Sigmoid colon (tissue), 4 donors: ENCODE measurements around the gene NAGLU.

ENCODE experiments used
- CTCF ChIP-seq, 4 experiments: fragments of 450-650 bp in 3 of 4; fragments of 200-600 bp in 1 of 4; IDR thresholded peaks; one replicate each; pipeline ENCODE4 v1.5.1; 2016 to 2019; ENCODE audit warnings: antibody characterized with exemption in 4 of 4, mild to moderate bottlenecking in 3 of 4, moderate library complexity in 2 of 4
- EP300 ChIP-seq, 4 donors: sonication (generic); formaldehyde crosslinking; IDR thresholded peaks; one replicate each; pipeline ENCODE4 v1.6.1; 2017; ENCODE audit warnings: antibody characterized with exemption in 4 of 4
- POLR2A ChIP-seq, 2 donors: fragments of 450-650 bp; IDR thresholded peaks; one replicate each; pipeline ENCODE4 v1.6.1; 2016; ENCODE audit warnings: antibody characterized with exemption in 2 of 2, mild to moderate bottlenecking in 2 of 2, moderate library complexity in 2 of 2
- POLR2AphosphoS5 ChIP-seq, 4 donors: sonication (generic); formaldehyde crosslinking; IDR thresholded peaks; one replicate each; pipeline ENCODE4 v1.6.1; 2017; ENCODE audit warnings: antibody characterized with exemption in 4 of 4

GRCh38 chr17:42537156-42537805 lies 1.2 kb downstream of the NAGLU start:
- TF ChIP-seq CTCF (IDR thresholded peaks at IDR 0.05) (no peak), POLR2A (IDR thresholded peaks at IDR 0.05) (no peak), EP300 (IDR thresholded peaks at IDR 0.05) (no peak), POLR2AphosphoS5 (IDR thresholded peaks at IDR 0.05) (no peak)
